Spinal cord (tissue), 10 donors: ENCODE results near the gene SAMSN1. TPM values are rescaled to one million over a fixed set of nuclear protein-coding genes. Genes with fewer than 3 reads are reported as not detected.
"Not testable (repeated sequence)": the region's sequence is repeated elsewhere in the genome, so short reads cannot be mapped to it uniquely, and the experiment has no call there.

ENCODE experiments used
- DNase-seq, 6 donors: peaks; one replicate each; pipeline versions ENCODE4 v3.0.0 to v3.0.0-alpha.2; 2013 to 2015; ENCODE audit warnings: low spot score in 6 of 6, low read depth in 4 of 6
- H3K27ac ChIP-seq: one replicate; pipeline ENCODE4 v1.5.1; 2013; ENCODE audit warnings: low read depth, low read length, control low read depth
- H3K27me3 ChIP-seq: one replicate; pipeline ENCODE4 v1.6.1; 2013; ENCODE audit warnings: low read length; ENCODE audit not compliant: control insufficient read depth, insufficient read depth
- H3K36me3 ChIP-seq: one replicate; pipeline ENCODE4 v1.6.1; 2013; ENCODE audit warnings: low read length; ENCODE audit not compliant: control insufficient read depth, insufficient read depth
- H3K4me1 ChIP-seq: one replicate; pipeline ENCODE4 v1.6.1; 2013; ENCODE audit warnings: low read length; ENCODE audit not compliant: control insufficient read depth, insufficient read depth
- H3K4me3 ChIP-seq: one replicate; pipeline ENCODE4 v1.5.1; 2013; ENCODE audit warnings: low read depth, low read length, control low read depth
- H3K9me3 ChIP-seq: one replicate; pipeline ENCODE4 v1.6.1; 2013; ENCODE audit warnings: low read length; ENCODE audit not compliant: control insufficient read depth, insufficient read depth
- WGBS: methylation state at CpG from one replicate; pipeline ENCODE4 v1.1.5; 2013; ENCODE audit warnings: missing lambda C conversion rate; ENCODE audit not compliant: insufficient coverage; 5-methylcytosine and 5-hydroxymethylcytosine counted together
- polyA plus RNA-seq, 2 donors: library from polyadenylated mRNA; unstranded; fragments of 120-200 nt; gene quantifications; one replicate each; pipeline ENCODE4 v1.2.1, GENCODE V29; 2013; ENCODE audit not compliant: insufficient read length in 2 of 2
- total RNA-seq, 2 donors: library from RNA; depleted of rRNA in 1 of 2; stranded (reverse); fragments of 120-200 nt in 1 of 2; fragments of >200 nt in 1 of 2; gene quantifications; one replicate each; pipeline versions ENCODE4 v1.2.3 to v1.2.4, GENCODE V29; 2013 to 2014
- donor health status: healthy.

The SAMSN1 gene
- total and polyA plus RNA-seq, 4 donors: 8.5 to 22.4 (median 12.3) TPM

- DNase-seq: no peak
- no peaks in the 10 kb centered on the region for H3K9me3 ChIP-seq
- no peaks in the 10 kb centered on the region for H3K4me1 ChIP-seq
- 100% methylated on average over 1 of the region's 3 CpGs for WGBS
- no peaks in the 10 kb centered on the region for H3K36me3 ChIP-seq
- H3K4me3 ChIP-seq: no peak overlapping the region
- no peak overlapping the region for H3K27ac ChIP-seq
- H3K27me3 ChIP-seq: no peaks in the 10 kb centered on the region
Observed at GRCh38 chr21:14550135-14550534, 4.0 kb upstream of the SAMSN1 start.

- no peak for DNase-seq
- H3K27ac ChIP-seq: no peak overlapping the region
- H3K9me3 ChIP-seq: no peaks in the 10 kb centered on the region
Observed at GRCh38 chr21:14548779-14549178, 2.7 kb upstream of the SAMSN1 start.

DNA sequence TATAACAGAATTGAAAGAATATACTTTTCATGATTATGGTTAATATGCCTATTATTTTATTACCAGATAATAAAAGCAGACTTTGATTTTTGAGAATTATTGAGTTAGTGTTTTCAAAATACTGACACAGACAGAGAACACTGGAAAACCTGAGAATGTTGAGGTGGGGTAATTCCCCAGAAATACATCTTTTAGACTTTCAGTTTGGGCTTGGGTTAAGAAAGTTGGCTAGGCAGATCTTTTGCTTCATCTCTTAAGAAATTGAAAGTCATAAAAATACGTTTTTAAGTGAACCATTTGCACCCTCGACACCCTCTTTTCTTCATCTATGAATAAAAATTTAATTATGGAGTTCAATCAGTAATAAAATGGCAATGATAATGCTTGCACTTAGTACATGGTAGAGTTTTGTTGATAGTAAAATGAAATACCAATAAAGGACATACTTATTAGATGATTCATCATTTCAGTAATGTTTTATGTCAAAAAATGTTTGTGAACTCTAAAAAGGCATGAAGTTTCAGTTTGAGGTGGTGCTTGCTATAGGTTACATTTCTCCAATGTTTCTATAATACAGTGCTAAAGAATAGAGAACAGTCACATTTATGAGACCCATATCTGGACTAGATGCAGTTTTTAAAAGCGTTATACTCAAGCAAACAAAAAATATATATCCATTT lies 1.9 kb upstream of the SAMSN1 start:
- no peaks in the 10 kb centered on the region for H3K4me1 ChIP-seq
- H3K9me3 ChIP-seq: no peaks in the 10 kb centered on the region
- no peaks in the 10 kb centered on the region for H3K27me3 ChIP-seq
- H3K27ac ChIP-seq: no peak overlapping the region
- no peaks in the 10 kb centered on the region for H3K36me3 ChIP-seq
- no peak for DNase-seq
- no CpG with 5 or more reads among the region's 3 CpGs for WGBS
- H3K4me3 ChIP-seq: no peak overlapping the region

More at GRCh38 chr21:14548779-14549178, 2.7 kb upstream of the SAMSN1 start:
- Histone ChIP-seq H3K36me3 (no peaks in the 10 kb centered on the region), H3K4me1 (no peaks in the 10 kb centered on the region), H3K4me3 (no peak overlapping the region), H3K27me3 (no peaks in the 10 kb centered on the region)
- no CpG with 5 or more reads among the region's 2 CpGs for whole genome bisulfite sequencing

- not testable (repeated sequence) for H3K4me3 ChIP-seq, H3K4me1 ChIP-seq, H3K27ac ChIP-seq, H3K9me3 ChIP-seq, DNase-seq, H3K27me3 ChIP-seq, H3K36me3 ChIP-seq
- WGBS: no CpG with 5 or more reads among the region's 7 CpGs
Observed at GRCh38 chr21:14546719-14547118, 604 bp upstream of the SAMSN1 start.

DNA sequence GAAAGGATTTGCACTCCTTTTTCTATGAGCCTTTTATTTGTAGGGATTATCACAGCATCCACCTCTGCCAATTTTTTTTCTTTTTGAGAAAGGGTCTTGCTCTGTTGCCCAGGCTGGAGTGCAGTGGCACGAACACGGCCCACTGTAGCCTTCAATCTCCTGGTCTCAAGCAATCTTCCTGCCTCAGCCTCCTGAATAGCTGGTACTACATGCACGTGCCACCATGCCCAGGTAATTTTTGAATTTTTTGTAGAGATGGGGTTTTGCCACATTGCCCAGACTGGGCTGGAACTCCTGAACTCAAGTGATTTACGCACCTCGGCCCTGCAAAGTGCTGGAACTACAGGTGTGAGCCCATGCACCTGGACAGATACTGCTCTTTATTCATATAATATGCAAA lies 2.1 kb downstream of the SAMSN1 start:
- WGBS: 93% methylated on average over 3 of the region's 5 CpGs
- H3K27ac ChIP-seq: no peak overlapping the region
- no peak for DNase-seq
- H3K4me1 ChIP-seq: no peaks in the 10 kb centered on the region
- H3K36me3 ChIP-seq: no peaks in the 10 kb centered on the region
- H3K4me3 ChIP-seq: no peak overlapping the region
- H3K9me3 ChIP-seq: no peaks in the 10 kb centered on the region
- no peaks in the 10 kb centered on the region for H3K27me3 ChIP-seq

- no peaks in the 10 kb centered on the region for H3K4me1 ChIP-seq
- no peak overlapping the region for H3K27ac ChIP-seq
- no peak overlapping the region for H3K4me3 ChIP-seq
- no peak for DNase-seq
- no peaks in the 10 kb centered on the region for H3K27me3 ChIP-seq
- H3K36me3 ChIP-seq: no peaks in the 10 kb centered on the region
- no peaks in the 10 kb centered on the region for H3K9me3 ChIP-seq
Observed at GRCh38 chr21:14542638-14543037, 3.5 kb downstream of the SAMSN1 start.

GRCh38 chr21:14541841-14542490 lies 4.1 kb downstream of the SAMSN1 start:
- H3K27me3 ChIP-seq: no peaks in the 10 kb centered on the region
- no peak for DNase-seq
- H3K36me3 ChIP-seq: no peaks in the 10 kb centered on the region
- no peak overlapping the region for H3K27ac ChIP-seq
- no peaks in the 10 kb centered on the region for H3K4me1 ChIP-seq
- H3K9me3 ChIP-seq: no peaks in the 10 kb centered on the region
- 85% methylated on average over 3 of the region's 8 CpGs for whole genome bisulfite sequencing
- no peak overlapping the region for H3K4me3 ChIP-seq

- H3K9me3 ChIP-seq: no peaks in the 10 kb centered on the region
- H3K4me3 ChIP-seq: no peak overlapping the region
- no peaks in the 10 kb centered on the region for H3K4me1 ChIP-seq
- no peak overlapping the region for H3K27ac ChIP-seq
- no peaks in the 10 kb centered on the region for H3K27me3 ChIP-seq
- peak in 1 of 6 donors; percentile 41 for DNase-seq
- no peaks in the 10 kb centered on the region for H3K36me3 ChIP-seq
Observed at GRCh38 chr21:14538483-14538882, 7.6 kb downstream of the SAMSN1 start.

DNA sequence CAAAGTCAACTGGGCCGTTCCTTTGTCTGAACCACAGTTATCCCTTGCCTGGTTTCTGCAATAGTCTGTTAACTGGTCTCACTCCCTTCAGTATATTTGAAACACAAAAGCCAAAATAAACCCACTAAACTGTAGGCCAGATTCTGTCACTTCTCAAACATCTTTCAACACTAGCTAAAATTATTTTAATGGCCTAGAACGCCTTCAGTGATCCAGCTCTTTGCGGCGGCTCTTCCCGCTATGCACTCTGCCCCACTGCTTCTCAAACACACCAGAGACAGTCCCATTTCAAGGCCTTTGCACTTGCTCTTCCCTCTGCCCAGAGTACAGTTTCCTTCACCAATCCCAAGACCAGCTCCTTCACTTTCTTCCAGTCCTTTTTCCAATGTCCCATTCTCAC lies 9.2 kb downstream of the SAMSN1 start:
- WGBS: 94% methylated on average over 5 of the region's 5 CpGs
- Histone ChIP-seq H3K36me3 (no peaks in the 10 kb centered on the region), H3K9me3 (no peaks in the 10 kb centered on the region), H3K27ac (no peak overlapping the region), H3K4me1 (no peaks in the 10 kb centered on the region), H3K27me3 (no peaks in the 10 kb centered on the region), H3K4me3 (no peak overlapping the region)
- no peak for DNase-seq

- Histone ChIP-seq H3K9me3 (no peaks in the 10 kb centered on the region), H3K27me3 (no peaks in the 10 kb centered on the region), H3K27ac (no peak overlapping the region), H3K4me3 (no peak overlapping the region), H3K4me1 (no peaks in the 10 kb centered on the region), H3K36me3 (no peaks in the 10 kb centered on the region)
- DNase-seq: no peak
Observed at GRCh38 chr21:14535702-14536101, 10.4 kb downstream of the SAMSN1 start.
